ENCODE data around the gene ZSCAN20. TPM values are rescaled to one million over a fixed set of nuclear protein-coding genes. Genes with fewer than 3 reads are reported as not detected.

ZSCAN20 gene
- total RNA-seq, 1 experiment from 2014 or later, result 0.84 TPM

- no peak overlapping the region for H3K9ac ChIP-seq (ENCODE audit: low read length)
- H3K4me3 ChIP-seq (ENCODE audit: low read length), result no peak overlapping the region
- H3K4me2 ChIP-seq (ENCODE audit: low read length), result no peak overlapping the region
- H4K20me1 ChIP-seq (ENCODE audit: low read length), result no peaks in the 10 kb centered on the region
- no peaks in the 10 kb centered on the region for H3F3A ChIP-seq (ENCODE audit: low read length, unreplicated experiment)
- H3K27me3 ChIP-seq (ENCODE audit: low read length), result peaks cover 27% of the 10 kb centered on the region
- H2AFZ ChIP-seq (ENCODE audit: low read length), result no peak overlapping the region
- BruUV-seq (replicated peaks), result no TSS peak
- no peak for ATAC-seq
- H3K4me1 ChIP-seq (ENCODE audit: insufficient read depth, low read length), result 0 out of 2 replicates have a peak, but pooled peaks cover 9% of the 10 kb centered on the region
- no peaks in the 10 kb centered on the region for H3K9me2 ChIP-seq (replicated peaks; ENCODE audit: low read length)
- ChIA-PET CTCF (no interaction called here), POLR2A (ENCODE audit: unreplicated experiment) (no interaction called here)
- intact Hi-C loops (cut with micrococcal nuclease), result no loop called here
- no peaks in the 10 kb centered on the region for H3K9me3 ChIP-seq (ENCODE audit: low read length)
- no peaks in the 10 kb centered on the region for H3K36me3 ChIP-seq (ENCODE audit: low read depth, low read length)
- no peak overlapping the region for H3K27ac ChIP-seq (ENCODE audit: low read length)
- no peaks in the 10 kb centered on the region for H3K79me2 ChIP-seq (ENCODE audit: low read length)
- DNase-seq, result no peak
- TF ChIP-seq, protein P1, sequence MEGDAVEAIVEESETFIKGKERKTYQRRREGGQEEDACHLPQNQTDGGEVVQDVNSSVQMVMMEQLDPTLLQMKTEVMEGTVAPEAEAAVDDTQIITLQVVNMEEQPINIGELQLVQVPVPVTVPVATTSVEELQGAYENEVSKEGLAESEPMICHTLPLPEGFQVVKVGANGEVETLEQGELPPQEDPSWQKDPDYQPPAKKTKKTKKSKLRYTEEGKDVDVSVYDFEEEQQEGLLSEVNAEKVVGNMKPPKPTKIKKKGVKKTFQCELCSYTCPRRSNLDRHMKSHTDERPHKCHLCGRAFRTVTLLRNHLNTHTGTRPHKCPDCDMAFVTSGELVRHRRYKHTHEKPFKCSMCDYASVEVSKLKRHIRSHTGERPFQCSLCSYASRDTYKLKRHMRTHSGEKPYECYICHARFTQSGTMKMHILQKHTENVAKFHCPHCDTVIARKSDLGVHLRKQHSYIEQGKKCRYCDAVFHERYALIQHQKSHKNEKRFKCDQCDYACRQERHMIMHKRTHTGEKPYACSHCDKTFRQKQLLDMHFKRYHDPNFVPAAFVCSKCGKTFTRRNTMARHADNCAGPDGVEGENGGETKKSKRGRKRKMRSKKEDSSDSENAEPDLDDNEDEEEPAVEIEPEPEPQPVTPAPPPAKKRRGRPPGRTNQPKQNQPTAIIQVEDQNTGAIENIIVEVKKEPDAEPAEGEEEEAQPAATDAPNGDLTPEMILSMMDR (conservative IDR thresholded peaks at IDR 0.05; ENCODE audit: low read depth, low read length), result no peak
- TF ChIP-seq EZH2 (IDR thresholded peaks at IDR 0.05; ENCODE audit: low read length, unreplicated experiment) (no peak), EZH2phosphoT487 (IDR thresholded peaks at IDR 0.05; ENCODE audit: borderline replicate concordance, low read length) (no peak)
These were observed 46.9 kb downstream of the ZSCAN20 start for GRCh38 chr1:33519240-33519884.

- no peak overlapping the region for H3K4me2 ChIP-seq (ENCODE audit: low read length)
- ATAC-seq (no peak), DNase-seq (no peak)
- H3K4me1 ChIP-seq (ENCODE audit: insufficient read depth, low read length), result no peaks in the 10 kb centered on the region
- ChIA-PET CTCF (no interaction called here), POLR2A (ENCODE audit: unreplicated experiment) (no interaction called here)
- H3K27ac ChIP-seq (ENCODE audit: low read length), result no peak overlapping the region
- BruUV-seq (replicated peaks), result no TSS peak
- H2AFZ ChIP-seq (ENCODE audit: low read length), result no peak overlapping the region
- no peaks in the 10 kb centered on the region for H3K9me2 ChIP-seq (replicated peaks; ENCODE audit: low read length)
- TF ChIP-seq, protein P1 (conservative IDR thresholded peaks at IDR 0.05; ENCODE audit: low read depth, low read length), result no peak
- no peak for TF ChIP-seq EZH2phosphoT487 (IDR thresholded peaks at IDR 0.05; ENCODE audit: borderline replicate concordance, low read length)
- no peak for TF ChIP-seq EZH2 (IDR thresholded peaks at IDR 0.05; ENCODE audit: low read length, unreplicated experiment)
- no peaks in the 10 kb centered on the region for H3K9me3 ChIP-seq (ENCODE audit: low read length)
- H3F3A ChIP-seq (ENCODE audit: low read length, unreplicated experiment), result no peaks in the 10 kb centered on the region
- no peaks in the 10 kb centered on the region for H3K79me2 ChIP-seq (ENCODE audit: low read length)
- intact Hi-C loops (cut with micrococcal nuclease), result no loop called here
- H3K4me3 ChIP-seq (ENCODE audit: low read length), result no peak overlapping the region
- H4K20me1 ChIP-seq (ENCODE audit: low read length), result no peaks in the 10 kb centered on the region
- no peak overlapping the region for H3K9ac ChIP-seq (ENCODE audit: low read length)
- peaks cover 49% of the 10 kb centered on the region for H3K27me3 ChIP-seq (ENCODE audit: low read length)
- no peaks in the 10 kb centered on the region for H3K36me3 ChIP-seq (ENCODE audit: low read depth, low read length)
These were observed 52.1 kb downstream of the ZSCAN20 start for GRCh38 chr1:33524586-33524985.

- H3K27me3 ChIP-seq (ENCODE audit: low read length), result peaks cover 65% of the 10 kb centered on the region
- no peaks in the 10 kb centered on the region for H3F3A ChIP-seq (ENCODE audit: low read length, unreplicated experiment)
- no TSS peak for BruUV-seq (replicated peaks)
- no peak overlapping the region for H3K27ac ChIP-seq (ENCODE audit: low read length)
- TF ChIP-seq EZH2 (IDR thresholded peaks at IDR 0.05; ENCODE audit: low read length, unreplicated experiment) (no peak), EZH2phosphoT487 (IDR thresholded peaks at IDR 0.05; ENCODE audit: borderline replicate concordance, low read length) (no peak)
- TF ChIP-seq, protein P1 (conservative IDR thresholded peaks at IDR 0.05; ENCODE audit: low read depth, low read length), result no peak
- H3K4me1 ChIP-seq (ENCODE audit: insufficient read depth, low read length), result no peaks in the 10 kb centered on the region
- no peaks in the 10 kb centered on the region for H3K9me3 ChIP-seq (ENCODE audit: low read length)
- POLR2A ChIA-PET (ENCODE audit: unreplicated experiment), result no interaction called here
- H3K9ac ChIP-seq (ENCODE audit: low read length), result no peak overlapping the region
- H3K36me3 ChIP-seq (ENCODE audit: low read depth, low read length), result no peaks in the 10 kb centered on the region
- H3K9me2 ChIP-seq (replicated peaks; ENCODE audit: low read length), result no peaks in the 10 kb centered on the region
- intact Hi-C loops (cut with micrococcal nuclease), result no loop called here
- ATAC-seq, result no peak
- H3K79me2 ChIP-seq (ENCODE audit: low read length), result no peaks in the 10 kb centered on the region
- no peak for DNase-seq
- CTCF ChIA-PET, result no interaction called here
- no peak overlapping the region for H3K4me3 ChIP-seq (ENCODE audit: low read length)
- H2AFZ ChIP-seq (ENCODE audit: low read length), result no peak overlapping the region
- no peaks in the 10 kb centered on the region for H4K20me1 ChIP-seq (ENCODE audit: low read length)
- H3K4me2 ChIP-seq (ENCODE audit: low read length), result no peak overlapping the region
These were observed 55.5 kb downstream of the ZSCAN20 start for GRCh38 chr1:33527934-33528333.

Data from PC-3 (cell line).